ENCODE measurements around the gene ANKRD33B. TPM values are rescaled to one million over a fixed set of nuclear protein-coding genes. Genes with fewer than 3 reads are reported as not detected.

Gene ANKRD33B
- polyA plus RNA-seq, 1 experiment = 4.8 TPM

DNA sequence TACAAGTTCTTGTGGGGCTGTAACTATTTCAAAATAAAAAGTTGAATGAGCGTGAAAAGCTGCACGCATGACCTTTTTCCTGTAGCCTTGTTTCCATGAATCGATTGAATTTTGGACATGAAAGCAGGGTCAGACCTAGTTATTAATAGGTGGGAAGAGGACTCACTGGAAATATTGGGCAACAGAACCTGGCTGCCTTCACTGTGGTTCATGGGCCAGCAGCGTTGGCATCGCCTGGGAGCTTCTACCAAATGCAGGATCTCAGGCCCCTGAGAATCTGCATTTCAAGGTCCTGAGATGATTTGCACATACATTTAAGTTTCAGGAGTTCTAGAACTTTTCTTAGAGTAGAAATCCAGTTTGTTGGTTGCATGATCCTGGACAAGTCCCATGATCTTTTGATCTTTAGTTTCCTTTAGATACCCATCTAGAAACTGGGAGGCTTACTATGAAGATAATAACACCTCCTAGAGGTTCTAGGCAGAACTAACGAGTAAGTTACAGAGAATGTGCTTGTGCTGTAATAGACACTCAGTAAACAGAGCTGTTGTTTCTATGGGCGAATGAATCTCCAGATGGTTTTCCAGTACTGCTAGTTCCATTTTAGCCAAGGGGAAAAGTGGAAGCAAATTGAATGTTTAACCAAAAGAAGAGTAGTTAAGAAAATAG lies 12.4 kb downstream of the ANKRD33B start:
- DNase-seq (ENCODE audit: low read depth, low spot score) = no peak
- CTCF ChIA-PET = interaction anchor here (0.6 to 1.5 kb wide), 2 partner anchors 51 to 123 kb away, joined by 3 to 4 read pairs; no protein-coding TSS in a partner anchor
- POLR2A ChIA-PET = no interaction called here
- Histone ChIP-seq H3K9me3 (ENCODE audit: control insufficient read depth, insufficient read depth, low read length) (no peaks in the 10 kb centered on the region), H3K4me3 (ENCODE audit: low read depth, low read length) (no peak overlapping the region), H3K27ac (ENCODE audit: low read depth, low read length) (no peak overlapping the region), H3K27me3 (ENCODE audit: control insufficient read depth, insufficient read depth, low read length) (no peaks in the 10 kb centered on the region)
- TF ChIP-seq, protein P1, sequence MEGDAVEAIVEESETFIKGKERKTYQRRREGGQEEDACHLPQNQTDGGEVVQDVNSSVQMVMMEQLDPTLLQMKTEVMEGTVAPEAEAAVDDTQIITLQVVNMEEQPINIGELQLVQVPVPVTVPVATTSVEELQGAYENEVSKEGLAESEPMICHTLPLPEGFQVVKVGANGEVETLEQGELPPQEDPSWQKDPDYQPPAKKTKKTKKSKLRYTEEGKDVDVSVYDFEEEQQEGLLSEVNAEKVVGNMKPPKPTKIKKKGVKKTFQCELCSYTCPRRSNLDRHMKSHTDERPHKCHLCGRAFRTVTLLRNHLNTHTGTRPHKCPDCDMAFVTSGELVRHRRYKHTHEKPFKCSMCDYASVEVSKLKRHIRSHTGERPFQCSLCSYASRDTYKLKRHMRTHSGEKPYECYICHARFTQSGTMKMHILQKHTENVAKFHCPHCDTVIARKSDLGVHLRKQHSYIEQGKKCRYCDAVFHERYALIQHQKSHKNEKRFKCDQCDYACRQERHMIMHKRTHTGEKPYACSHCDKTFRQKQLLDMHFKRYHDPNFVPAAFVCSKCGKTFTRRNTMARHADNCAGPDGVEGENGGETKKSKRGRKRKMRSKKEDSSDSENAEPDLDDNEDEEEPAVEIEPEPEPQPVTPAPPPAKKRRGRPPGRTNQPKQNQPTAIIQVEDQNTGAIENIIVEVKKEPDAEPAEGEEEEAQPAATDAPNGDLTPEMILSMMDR (IDR thresholded peaks at IDR 0.05; ENCODE audit: low read depth, low read length) = no peak

DNA sequence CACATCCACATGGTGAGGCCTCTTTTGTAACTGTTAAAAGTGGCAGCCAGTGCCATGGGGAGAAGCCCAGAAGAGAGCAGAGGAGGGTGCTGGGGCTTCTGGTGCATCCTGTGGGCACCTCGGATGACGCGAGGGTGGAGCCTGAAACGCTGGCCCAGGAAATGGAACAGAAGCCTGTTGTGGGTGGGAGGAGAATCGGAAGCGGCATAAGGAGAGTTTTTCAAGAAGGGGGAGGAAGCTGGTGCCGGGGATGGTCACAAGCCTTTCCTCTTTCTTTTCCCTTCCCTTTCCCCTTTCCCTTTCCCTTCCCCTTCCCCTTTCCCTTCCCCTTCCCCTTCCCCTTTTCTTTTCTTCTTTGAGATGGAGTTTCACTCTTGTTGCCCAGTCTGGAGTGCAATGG lies 12.9 kb downstream of the ANKRD33B start:
- ChIA-PET POLR2A (no interaction called here), CTCF (no interaction called here)
- Histone ChIP-seq H3K27ac (ENCODE audit: low read depth, low read length) (no peak overlapping the region), H3K9me3 (ENCODE audit: control insufficient read depth, insufficient read depth, low read length) (no peaks in the 10 kb centered on the region), H3K27me3 (ENCODE audit: control insufficient read depth, insufficient read depth, low read length) (no peaks in the 10 kb centered on the region), H3K4me3 (ENCODE audit: low read depth, low read length) (no peak overlapping the region)
- no peak for DNase-seq (ENCODE audit: low read depth, low spot score)
- TF ChIP-seq, protein P1 (IDR thresholded peaks at IDR 0.05; ENCODE audit: low read depth, low read length) = no peak

DNA sequence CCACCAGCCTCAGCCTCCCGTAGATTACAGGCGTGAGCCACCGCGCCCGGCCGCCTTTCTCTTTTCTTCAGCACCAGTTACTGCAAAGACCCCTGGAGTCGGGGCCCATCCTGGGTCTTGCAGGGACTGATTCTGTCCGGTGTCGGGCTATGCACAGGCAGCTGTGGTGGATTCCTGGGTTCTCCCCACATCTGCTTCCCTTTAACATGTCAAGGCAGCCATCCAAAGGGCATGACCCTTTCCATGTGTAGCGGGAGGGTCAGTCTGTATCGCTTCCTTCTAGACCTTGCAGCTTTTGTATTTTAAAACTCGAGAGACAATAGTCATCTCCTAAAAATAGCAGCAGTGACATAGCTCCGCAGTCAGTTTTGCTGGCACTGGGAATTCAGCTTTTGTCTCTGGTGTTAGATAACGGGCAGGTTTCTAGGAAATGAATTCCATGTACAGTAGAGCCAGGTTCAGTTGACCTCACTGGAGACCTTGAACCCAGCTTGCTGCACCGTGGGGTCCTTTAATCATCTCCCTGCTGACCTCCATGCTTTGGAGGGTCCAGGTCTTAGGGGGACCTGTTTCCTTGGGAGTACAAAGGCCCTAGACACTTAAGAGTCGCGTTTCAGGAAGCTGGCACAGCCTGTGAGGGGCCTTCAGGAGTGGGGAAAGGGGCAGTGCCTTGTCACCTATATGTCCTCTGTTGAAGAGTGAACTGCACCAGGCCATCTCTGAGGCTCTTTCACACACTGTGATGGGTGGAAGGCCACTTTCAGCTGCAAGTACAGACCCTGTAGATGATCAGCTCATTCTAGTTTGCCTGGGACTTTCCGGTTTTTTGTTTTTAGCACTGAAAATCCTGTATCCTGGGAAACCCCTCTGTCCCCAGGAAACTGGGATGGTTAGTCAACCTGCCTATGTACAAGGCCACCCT lies 13.8 kb downstream of the ANKRD33B start:
- ChIA-PET POLR2A (no interaction called here), CTCF (no interaction called here)
- DNase-seq (ENCODE audit: low read depth, low spot score) = no peak
- H3K9me3 ChIP-seq (ENCODE audit: control insufficient read depth, insufficient read depth, low read length) = no peaks in the 10 kb centered on the region
- no peaks in the 10 kb centered on the region for H3K27me3 ChIP-seq (ENCODE audit: control insufficient read depth, insufficient read depth, low read length)
- no peak overlapping the region for H3K4me3 ChIP-seq (ENCODE audit: low read depth, low read length)
- TF ChIP-seq, protein P1 (IDR thresholded peaks at IDR 0.05; ENCODE audit: low read depth, low read length) = no peak
- H3K27ac ChIP-seq (ENCODE audit: low read depth, low read length) = no peak overlapping the region

DNA sequence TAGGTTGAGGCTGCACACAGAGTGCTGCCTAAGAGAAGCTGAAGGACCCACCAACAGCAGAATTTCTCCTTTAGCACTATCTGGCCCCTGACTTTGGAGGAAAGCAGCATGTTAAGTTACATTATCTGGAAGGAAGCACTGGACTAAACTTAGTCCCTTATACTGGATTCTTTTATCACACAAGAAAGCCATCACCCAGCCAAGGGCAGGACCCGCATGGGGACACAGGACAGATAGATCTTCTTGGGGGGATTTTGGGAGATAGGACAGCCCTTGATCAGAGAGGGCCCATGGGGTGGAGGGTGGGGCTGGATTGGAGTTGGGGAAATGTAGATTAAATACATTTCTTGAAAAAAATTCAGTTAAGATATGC lies 14.4 kb downstream of the ANKRD33B start:
- TF ChIP-seq, protein P1 (IDR thresholded peaks at IDR 0.05; ENCODE audit: low read depth, low read length) = no peak
- CTCF ChIA-PET = no interaction called here
- H3K27ac ChIP-seq (ENCODE audit: low read depth, low read length) = no peak overlapping the region

DNA sequence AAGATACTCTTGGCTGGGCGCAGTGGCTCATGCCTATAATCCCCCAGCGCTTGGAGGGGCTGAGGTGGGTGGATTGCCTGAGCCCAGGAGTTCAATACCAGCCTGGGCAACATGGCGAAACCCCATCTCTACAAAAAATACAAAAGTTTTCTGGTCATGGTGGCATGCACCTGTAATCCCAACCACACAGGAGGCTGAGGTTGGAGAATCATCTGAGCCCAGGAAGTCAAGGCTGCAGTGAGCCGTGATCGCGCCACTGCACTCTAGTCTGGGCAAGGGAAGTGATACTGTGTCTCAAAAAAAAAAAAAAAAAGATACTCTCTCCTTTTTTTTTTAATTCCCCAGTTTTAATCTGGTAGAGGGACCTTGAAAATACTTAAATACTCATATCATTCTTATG lies 15.0 kb downstream of the ANKRD33B start:
- Histone ChIP-seq H3K4me3 (ENCODE audit: low read depth, low read length) (no peak overlapping the region), H3K9me3 (ENCODE audit: control insufficient read depth, insufficient read depth, low read length) (no peaks in the 10 kb centered on the region), H3K27ac (ENCODE audit: low read depth, low read length) (no peak overlapping the region), H3K27me3 (ENCODE audit: control insufficient read depth, insufficient read depth, low read length) (no peaks in the 10 kb centered on the region)
- no peak for DNase-seq (ENCODE audit: low read depth, low spot score)
- ChIA-PET CTCF (interaction anchor here (0.6 kb wide), 1 partner anchor 115 kb away, joined by 4 read pairs; no protein-coding TSS in a partner anchor), POLR2A (no interaction called here)
- TF ChIP-seq, protein P1 (IDR thresholded peaks at IDR 0.05; ENCODE audit: low read depth, low read length) = no peak

More for the DNA sequence above, 14.4 kb downstream of the ANKRD33B start:
- no peak for DNase-seq (ENCODE audit: low read depth, low spot score)
- Histone ChIP-seq H3K9me3 (ENCODE audit: control insufficient read depth, insufficient read depth, low read length) (no peaks in the 10 kb centered on the region), H3K27me3 (ENCODE audit: control insufficient read depth, insufficient read depth, low read length) (no peaks in the 10 kb centered on the region), H3K4me3 (ENCODE audit: low read depth, low read length) (no peak overlapping the region)
- POLR2A ChIA-PET = no interaction called here

Data from AG04450 (cell line).